ENCODE measurements around the gene ARMH2.

- TF ChIP-seq CTCF (IDR thresholded peaks at IDR 0.05) (no peak), POLR2A (IDR thresholded peaks at IDR 0.05) (no peak)
These were observed 24.0 kb upstream of the ARMH2 start for GRCh38 chr6:24822696-24823095.
